Measurements from ENCODE around the gene SUPT3H.
"Not testable (repeated sequence)": the region's sequence is repeated elsewhere in the genome, so short reads cannot be mapped to it uniquely, and the experiment has no call there.

SUPT3H gene

DNA sequence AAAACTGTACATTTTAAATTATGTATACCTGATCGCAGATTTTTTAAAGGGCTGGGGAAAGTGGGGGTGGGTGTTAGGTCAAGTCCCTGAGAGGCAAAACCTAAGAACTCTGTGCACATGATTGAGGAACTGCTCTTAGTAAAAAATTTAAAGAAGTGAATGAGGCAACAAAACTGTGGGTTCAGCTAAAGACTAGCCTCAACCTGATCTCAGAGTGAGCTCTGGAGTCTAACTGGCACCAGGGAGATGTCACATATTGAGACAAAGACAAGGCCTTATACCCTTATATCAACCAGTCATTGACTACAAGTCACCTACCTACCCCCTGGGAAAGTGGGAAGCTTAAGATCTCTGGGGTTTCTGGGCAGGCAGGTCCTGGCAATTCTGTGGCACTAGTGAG, 77.0 kb downstream of the SUPT3H start:
- no peak overlapping the region for H3K4me3 ChIP-seq (ENCODE audit: low read depth, low read length)
- TF ChIP-seq POLR2A (IDR thresholded peaks at IDR 0.05; ENCODE audit: extremely low read depth, insufficient read length) (no peak), MYC (IDR thresholded peaks at IDR 0.05; ENCODE audit: low read depth, low read length) (no peak)
- TF ChIP-seq, protein P1, sequence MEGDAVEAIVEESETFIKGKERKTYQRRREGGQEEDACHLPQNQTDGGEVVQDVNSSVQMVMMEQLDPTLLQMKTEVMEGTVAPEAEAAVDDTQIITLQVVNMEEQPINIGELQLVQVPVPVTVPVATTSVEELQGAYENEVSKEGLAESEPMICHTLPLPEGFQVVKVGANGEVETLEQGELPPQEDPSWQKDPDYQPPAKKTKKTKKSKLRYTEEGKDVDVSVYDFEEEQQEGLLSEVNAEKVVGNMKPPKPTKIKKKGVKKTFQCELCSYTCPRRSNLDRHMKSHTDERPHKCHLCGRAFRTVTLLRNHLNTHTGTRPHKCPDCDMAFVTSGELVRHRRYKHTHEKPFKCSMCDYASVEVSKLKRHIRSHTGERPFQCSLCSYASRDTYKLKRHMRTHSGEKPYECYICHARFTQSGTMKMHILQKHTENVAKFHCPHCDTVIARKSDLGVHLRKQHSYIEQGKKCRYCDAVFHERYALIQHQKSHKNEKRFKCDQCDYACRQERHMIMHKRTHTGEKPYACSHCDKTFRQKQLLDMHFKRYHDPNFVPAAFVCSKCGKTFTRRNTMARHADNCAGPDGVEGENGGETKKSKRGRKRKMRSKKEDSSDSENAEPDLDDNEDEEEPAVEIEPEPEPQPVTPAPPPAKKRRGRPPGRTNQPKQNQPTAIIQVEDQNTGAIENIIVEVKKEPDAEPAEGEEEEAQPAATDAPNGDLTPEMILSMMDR (IDR thresholded peaks at IDR 0.05; ENCODE audit: low read depth, low read length), result no peak
- TF ChIP-seq, protein P2, sequence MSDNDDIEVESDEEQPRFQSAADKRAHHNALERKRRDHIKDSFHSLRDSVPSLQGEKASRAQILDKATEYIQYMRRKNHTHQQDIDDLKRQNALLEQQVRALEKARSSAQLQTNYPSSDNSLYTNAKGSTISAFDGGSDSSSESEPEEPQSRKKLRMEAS (IDR thresholded peaks at IDR 0.05; ENCODE audit: low read depth, low read length), result no peak
- DNase-seq (ENCODE audit: low read depth), result peak; percentile 20

DNA sequence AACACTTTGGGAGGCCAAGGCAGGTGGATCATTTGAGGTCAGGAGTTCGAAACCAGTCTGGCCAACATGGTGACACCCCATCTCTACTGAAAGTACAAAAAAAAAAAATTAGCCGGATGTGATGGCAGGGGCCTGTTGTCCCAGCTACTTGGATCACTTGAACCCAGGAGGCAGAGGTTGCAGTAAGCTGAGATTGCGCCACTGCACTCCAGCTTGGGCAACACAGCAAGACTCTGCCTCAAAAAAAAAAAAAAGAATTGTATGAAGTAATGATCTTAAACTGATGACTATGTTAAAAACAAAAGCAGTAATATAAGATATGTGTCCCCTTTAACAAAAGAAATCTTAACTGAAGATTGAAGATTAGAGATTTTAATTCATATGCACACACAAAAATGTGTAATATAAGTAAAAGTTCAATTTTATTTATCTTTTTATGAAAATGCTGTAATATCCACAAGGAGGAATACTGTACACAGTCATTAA, 78.6 kb downstream of the SUPT3H start:
- TF ChIP-seq POLR2A (IDR thresholded peaks at IDR 0.05; ENCODE audit: extremely low read depth, insufficient read length) (no peak), MYC (IDR thresholded peaks at IDR 0.05; ENCODE audit: low read depth, low read length) (no peak)
- TF ChIP-seq, protein P1 (IDR thresholded peaks at IDR 0.05; ENCODE audit: low read depth, low read length), result no peak
- TF ChIP-seq, protein P2 (IDR thresholded peaks at IDR 0.05; ENCODE audit: low read depth, low read length), result no peak
- no peak for DNase-seq (ENCODE audit: low read depth)

DNA sequence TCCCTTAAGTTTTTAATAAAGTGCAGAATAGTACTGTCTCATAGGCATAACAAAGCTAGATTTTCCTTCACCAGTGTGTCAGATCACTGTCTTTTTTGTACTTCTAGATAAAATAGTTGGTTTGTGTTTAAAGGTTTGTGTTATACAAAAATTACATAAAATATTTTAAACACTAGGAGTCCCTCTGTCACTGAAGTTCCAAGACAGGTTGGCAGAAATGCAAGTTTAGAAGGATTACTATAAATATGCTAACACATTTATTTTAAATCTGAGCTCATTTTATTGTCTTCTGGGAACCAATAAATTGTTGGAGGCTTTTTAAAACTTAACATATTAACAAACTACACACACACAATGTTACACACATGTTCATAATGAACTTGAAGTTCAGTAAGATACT, 80.4 kb downstream of the SUPT3H start:
- no peak for TF ChIP-seq POLR2A (IDR thresholded peaks at IDR 0.05; ENCODE audit: extremely low read depth, insufficient read length)
- TF ChIP-seq, protein P2 (IDR thresholded peaks at IDR 0.05; ENCODE audit: low read depth, low read length), result no peak
- no peak for TF ChIP-seq MYC (IDR thresholded peaks at IDR 0.05; ENCODE audit: low read depth, low read length)
- TF ChIP-seq, protein P1 (IDR thresholded peaks at IDR 0.05; ENCODE audit: low read depth, low read length), result no peak

More for the DNA sequence above, 78.6 kb downstream of the SUPT3H start:
- H3K4me3 ChIP-seq (ENCODE audit: low read depth, low read length), result no peak overlapping the region

DNA sequence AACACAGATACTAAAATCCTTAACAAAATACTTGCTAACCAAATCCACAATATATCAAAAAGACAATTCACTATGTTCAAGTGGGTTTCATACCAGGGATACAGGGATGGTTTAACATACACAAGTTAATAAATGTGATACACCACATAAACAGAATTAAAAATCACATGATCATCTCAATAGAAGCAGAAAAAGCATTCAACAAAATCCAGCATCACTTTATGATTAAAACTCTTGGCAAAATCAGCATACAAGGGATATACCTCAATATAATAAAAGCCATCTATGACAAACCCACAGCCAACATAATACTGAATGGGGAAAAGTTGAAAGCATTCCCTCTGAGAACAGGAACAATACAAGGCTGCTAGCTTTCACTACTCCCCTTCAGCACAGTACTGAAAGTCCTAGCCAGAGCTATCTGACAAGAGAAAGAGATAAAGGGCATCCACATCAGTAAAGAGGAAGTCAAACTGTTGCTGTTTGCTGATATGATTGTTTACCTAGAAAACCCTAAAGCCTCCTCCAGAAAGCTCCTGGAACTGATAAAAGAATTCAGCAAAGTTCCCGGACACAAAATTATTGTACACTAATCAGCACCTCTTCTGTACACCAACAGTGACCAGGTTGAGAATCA, 83.6 kb downstream of the SUPT3H start:
- H3K4me3 ChIP-seq (ENCODE audit: low read depth, low read length), result not testable (repeated sequence)

More for the DNA sequence above, 80.4 kb downstream of the SUPT3H start:
- no peak for DNase-seq (ENCODE audit: low read depth)
- no peak overlapping the region for H3K4me3 ChIP-seq (ENCODE audit: low read depth, low read length)

DNA sequence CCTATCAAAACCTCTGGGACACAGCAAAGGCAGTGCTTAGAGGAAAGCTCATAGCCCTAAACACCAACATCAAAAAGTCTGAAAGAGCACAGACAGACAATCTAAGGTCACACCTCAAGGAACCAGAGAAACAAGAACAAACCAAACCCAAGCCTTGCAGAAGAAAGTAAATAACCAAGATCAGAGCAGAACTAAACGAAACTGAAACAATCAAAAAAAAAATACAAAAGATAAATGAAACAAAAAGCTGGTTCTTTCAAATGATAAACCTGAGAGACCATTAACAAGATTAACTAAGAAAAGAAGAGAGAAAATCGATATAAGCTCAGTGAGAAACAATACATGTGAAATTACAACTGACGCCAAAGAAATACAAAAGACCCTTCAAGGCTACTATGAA, 84.4 kb downstream of the SUPT3H start:
- no peak overlapping the region for H3K4me3 ChIP-seq (ENCODE audit: low read depth, low read length)
- DNase-seq (ENCODE audit: low read depth), result no peak
- TF ChIP-seq MYC (IDR thresholded peaks at IDR 0.05; ENCODE audit: low read depth, low read length) (no peak), POLR2A (IDR thresholded peaks at IDR 0.05; ENCODE audit: extremely low read depth, insufficient read length) (no peak)
- TF ChIP-seq, protein P1 (IDR thresholded peaks at IDR 0.05; ENCODE audit: low read depth, low read length), result no peak
- TF ChIP-seq, protein P2 (IDR thresholded peaks at IDR 0.05; ENCODE audit: low read depth, low read length), result no peak

More for the DNA sequence above, 83.6 kb downstream of the SUPT3H start:
- peak; percentile 15 for DNase-seq (ENCODE audit: low read depth)

DNA sequence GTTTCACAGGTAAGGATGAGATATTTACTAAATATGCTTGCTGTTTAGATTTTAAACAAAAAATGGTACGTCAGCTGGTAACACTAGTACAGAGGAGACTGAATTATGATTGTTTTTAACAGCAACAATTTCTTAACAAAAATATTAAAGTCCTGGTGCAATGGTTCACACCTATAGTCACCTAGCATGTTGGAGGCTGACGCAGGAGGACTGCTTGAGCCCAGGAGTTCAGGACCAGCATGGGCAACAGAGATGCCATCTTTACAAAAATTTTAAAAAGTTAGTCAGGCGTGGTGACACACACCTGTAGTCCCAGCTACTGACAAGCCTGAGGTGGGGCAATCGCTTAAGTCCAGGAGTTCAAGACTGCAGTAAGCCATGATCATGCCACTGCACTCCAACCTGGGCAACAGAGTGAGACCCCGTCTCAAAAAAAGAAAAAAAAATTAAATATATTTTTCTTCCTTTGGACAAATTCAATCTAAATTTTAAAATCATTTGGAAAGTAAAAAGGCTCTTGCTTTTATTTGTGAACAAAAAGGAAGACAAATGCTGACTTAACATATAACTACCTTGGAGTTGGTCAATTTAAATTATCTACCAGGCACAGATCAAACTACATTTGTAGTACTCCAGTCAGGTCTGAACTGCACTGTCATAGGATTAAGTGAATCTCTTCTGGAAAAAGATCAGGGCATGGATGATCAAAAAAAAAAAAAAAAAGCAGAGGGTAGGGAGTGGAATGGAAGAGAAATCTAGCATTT, 87.8 kb downstream of the SUPT3H start:
- TF ChIP-seq, protein P2 (IDR thresholded peaks at IDR 0.05; ENCODE audit: low read depth, low read length), result no peak
- TF ChIP-seq MYC (IDR thresholded peaks at IDR 0.05; ENCODE audit: low read depth, low read length), result no peak
- TF ChIP-seq, protein P1 (IDR thresholded peaks at IDR 0.05; ENCODE audit: low read depth, low read length), result no peak
- no peak for TF ChIP-seq POLR2A (IDR thresholded peaks at IDR 0.05; ENCODE audit: extremely low read depth, insufficient read length)
- H3K4me3 ChIP-seq (ENCODE audit: low read depth, low read length), result no peak overlapping the region
- no peak for DNase-seq (ENCODE audit: low read depth)

DNA sequence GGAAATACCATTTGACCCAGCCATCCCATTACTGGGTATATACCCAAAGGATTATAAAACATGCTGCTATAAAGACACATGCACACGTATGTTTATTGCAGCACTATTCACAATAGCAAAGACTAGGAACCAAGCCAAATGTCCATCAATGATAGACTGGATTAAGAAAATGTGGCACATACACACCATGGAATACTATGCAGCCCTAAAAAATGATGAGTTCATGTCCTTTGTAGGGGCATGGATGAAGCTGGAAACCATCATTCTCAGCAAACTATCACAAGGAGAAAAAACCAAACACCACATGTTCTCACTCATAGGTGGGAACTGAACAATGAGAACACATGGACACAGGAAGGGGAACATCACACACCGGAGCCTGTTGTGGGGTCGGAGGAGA, 91.0 kb downstream of the SUPT3H start:
- DNase-seq (ENCODE audit: low read depth); H3K4me3 ChIP-seq (ENCODE audit: low read depth, low read length): not testable (repeated sequence)
